ENCODE results near the gene ZNF8. TPM values are rescaled to one million over a fixed set of nuclear protein-coding genes. Genes with fewer than 3 reads are reported as not detected.

The ZNF8 gene
- total RNA-seq = 2.4 and 4.3 TPM in 2 replicates

DNA sequence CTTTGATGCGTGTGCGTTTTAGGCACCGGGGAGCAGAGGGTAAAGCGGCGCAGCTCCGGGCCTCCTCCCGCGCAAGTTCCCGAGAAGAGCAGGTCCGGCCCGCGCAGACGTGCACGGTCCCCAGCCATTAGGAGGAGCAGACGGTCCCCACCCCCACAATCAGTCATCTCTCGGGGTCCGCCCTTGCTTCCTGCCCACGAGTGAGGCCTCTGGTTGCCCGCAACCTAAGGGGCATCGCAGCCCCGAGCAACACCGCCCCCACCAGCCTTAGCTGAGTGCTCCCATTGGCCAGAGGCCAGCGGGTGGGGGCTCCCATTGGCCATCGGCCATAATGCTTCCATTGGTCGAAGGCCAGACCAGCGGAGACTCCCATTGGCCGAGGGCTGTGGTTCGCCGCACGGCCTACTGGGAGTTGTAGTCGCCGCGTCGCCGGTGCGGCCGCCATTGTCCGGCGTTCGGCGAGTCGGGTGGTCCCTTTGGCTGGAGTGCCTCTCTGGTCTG is at the start of gene ZNF8:
Gene ZNF8, plus strand, starts transcription at position 415 of the 501 bp plus-strand sequence. CDS start 127 bp downstream, outside the sequence.

GRCh38 chr19:58305065-58305931 is 26.5 kb downstream of the ZNF8 start, which contains the start of gene ERVK3-1:
Gene ERVK3-1, plus strand, starts transcription at chr19:58305377. Its CDS starts 6,792 bp downstream, at chr19:58312169.

DNA sequence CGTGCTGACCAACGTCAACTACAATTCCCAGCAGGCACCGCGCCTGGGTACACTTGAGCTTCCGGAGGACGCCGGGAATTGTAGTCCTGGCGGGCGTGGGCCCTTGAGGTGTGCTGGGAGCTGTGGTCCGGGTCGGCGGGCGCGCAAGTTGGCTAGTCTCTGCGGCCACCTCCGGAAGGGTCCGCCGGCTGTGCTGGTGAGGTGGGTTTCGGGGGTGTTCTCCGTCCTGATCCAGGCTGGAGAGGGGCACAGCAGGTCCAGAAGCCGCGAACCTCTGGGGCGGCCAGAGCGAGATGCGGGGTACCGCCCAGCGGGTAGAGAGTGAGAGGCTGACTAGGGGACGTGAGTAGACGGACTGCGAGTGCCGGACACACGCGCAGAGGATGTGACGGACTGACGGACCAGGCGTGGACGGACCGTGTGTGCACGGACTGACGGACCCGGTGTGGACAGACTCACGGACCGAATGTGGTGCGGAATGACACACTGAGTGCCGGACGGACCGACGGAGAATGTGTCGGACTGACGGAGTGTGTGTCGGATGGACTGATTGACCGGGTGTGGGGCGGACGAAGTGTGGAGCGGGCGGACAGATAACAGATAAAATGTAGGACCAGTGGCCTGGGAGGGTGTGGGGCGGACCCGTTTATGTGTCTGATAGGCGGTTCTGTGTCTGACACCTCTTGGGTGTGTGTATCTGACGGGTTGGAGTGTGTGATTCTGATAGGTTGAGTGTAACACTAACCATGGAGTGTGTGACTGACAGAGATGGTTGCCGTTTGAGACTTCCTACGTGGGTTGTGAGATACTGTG is 48.4 kb downstream of the ZNF8 start, which contains the start of gene ZSCAN22:
Gene ZSCAN22, plus strand, starts transcription at position 81 of the 813 bp plus-strand sequence. CDS start 7,809 bp downstream, outside the sequence.

Other genes with a start within 250 kb of the ZNF8 start
- gene ZSCAN1, start 244.9 kb upstream of the ZNF8 start, total RNA-seq = not detected in 2 replicates
- gene ZNF135, start 219.7 kb upstream of the ZNF8 start, total RNA-seq = 0.46 and 3.0 TPM in 2 replicates
- 23.6 and 37.2 TPM in 2 replicates for gene ZSCAN18, start 180.7 kb upstream of the ZNF8 start, total RNA-seq
- gene ZNF329, start 128.2 kb upstream of the ZNF8 start, total RNA-seq = 4.1 and 8.4 TPM in 2 replicates
- gene ZNF274, start 95.9 kb upstream of the ZNF8 start, total RNA-seq = 24.4 and 26.9 TPM in 2 replicates
- gene ZNF544, start 50.0 kb upstream of the ZNF8 start, total RNA-seq = 49.7 and 57.3 TPM in 2 replicates
- gene ERVK3-1, start 26.4 kb downstream of the ZNF8 start, total RNA-seq = 22.0 and 31.9 TPM in 2 replicates
- 2.0 and 2.7 TPM in 2 replicates for gene ZSCAN22, start 48.0 kb downstream of the ZNF8 start, total RNA-seq
- gene A1BG, start 74.5 kb downstream of the ZNF8 start, total RNA-seq = 15.6 and 26.6 TPM in 2 replicates
- gene ZNF497, start 83.8 kb downstream of the ZNF8 start, total RNA-seq = 0.86 and 1.3 TPM in 2 replicates
- 2.5 and 3.7 TPM in 2 replicates for gene ZNF837, start 102.1 kb downstream of the ZNF8 start, total RNA-seq
- 2,350 and 2,403 TPM in 2 replicates for gene RPS5, start 108.3 kb downstream of the ZNF8 start, total RNA-seq
- 0.27 and 0.31 TPM in 2 replicates for gene RNF225, start 116.7 kb downstream of the ZNF8 start, total RNA-seq
- gene ZNF584, start 129.7 kb downstream of the ZNF8 start, total RNA-seq = 7.0 and 16.3 TPM in 2 replicates
- gene ZNF132, start 161.2 kb downstream of the ZNF8 start, total RNA-seq = 1.6 and 2.2 TPM in 2 replicates
- 6.6 and 7.2 TPM in 2 replicates for gene ZNF324B, start 172.7 kb downstream of the ZNF8 start, total RNA-seq
- 6.2 and 9.3 TPM in 2 replicates for gene ZNF324, start 188.1 kb downstream of the ZNF8 start, total RNA-seq
- gene ZNF446, start 197.4 kb downstream of the ZNF8 start, total RNA-seq = 6.5 and 8.6 TPM in 2 replicates
- gene SLC27A5, start 233.0 kb downstream of the ZNF8 start, total RNA-seq = 12.7 and 12.8 TPM in 2 replicates
- 11.1 and 13.1 TPM in 2 replicates for gene ZBTB45, start 240.9 kb downstream of the ZNF8 start, total RNA-seq